Measurements from ENCODE around the gene JMJD1C. TPM values are rescaled to one million over a fixed set of nuclear protein-coding genes. Genes with fewer than 3 reads are reported as not detected.

JMJD1C gene
- total and polyA plus RNA-seq, 10 of the 15 experiments (the other 5 are each of a cell fraction or from before 2014, with no cell fraction given): 31.2 to 83.3 (median 49.5) TPM

- H3K79me2 ChIP-seq (ENCODE audit: control insufficient read depth, insufficient read depth, low read length): peaks cover 19% of the 10 kb centered on the region
- no peak overlapping the region for H3K4me3 ChIP-seq
- SMC1A ChIA-PET (ENCODE audit: uncharacterized antibody, unreplicated experiment): interaction anchor here (0.7 to 2.1 kb wide), 4 partner anchors 9 to 263 kb away, joined by 3 to 8 read pairs (median 4); partner anchors contain the start of gene JMJD1C
- DNase-seq (ENCODE audit: low read depth, low spot score) (no peak), FAIRE-seq (no peak), ATAC-seq (no peak)
- no peak overlapping the region for H2AFZ ChIP-seq (ENCODE audit: control insufficient read depth, low read depth, low read length)
- CTCF ChIA-PET: interaction anchor here (1.0 to 1.8 kb wide), 6 partner anchors 9 to 262 kb away, joined by 3 to 7 read pairs (median 4); partner anchors contain the start of gene JMJD1C
- RAD21 ChIA-PET (ENCODE audit: unreplicated experiment): interaction anchor here (1.2 kb wide), 1 partner anchor 290 kb away, joined by 4 read pairs; no protein-coding TSS in a partner anchor
- WGBS (ENCODE audit: insufficient coverage, insufficient replicate concordance, low lambda C conversion rate, missing lambda C conversion rate): 95% methylated on average over 2 of the region's 2 CpGs
- H3K27ac ChIP-seq (ENCODE audit: control insufficient read depth, insufficient read depth): no peak overlapping the region
- no peaks in the 10 kb centered on the region; a peak in 1 of 4 replicates for H3K36me3 ChIP-seq (ENCODE audit: control insufficient read depth in 2 of 2, insufficient read depth in 2 of 2, low read length in 1 of 2)
- POLR2A ChIA-PET: no interaction called here
- no peaks in the 10 kb centered on the region for H3K4me1 ChIP-seq (ENCODE audit: control insufficient read depth, insufficient read depth, low read length)
- in situ Hi-C loops (cut with MboI): no loop called here
- no TSS peak for BruUV-seq (replicated peaks)
- TF ChIP-seq ZNF687 (IDR thresholded peaks at IDR 0.05) (no peak), NR2F1 (conservative IDR thresholded peaks at IDR 0.05) (no peak), ZNF622 (IDR thresholded peaks at IDR 0.05) (no peak), POLR2AphosphoS5 (IDR thresholded peaks at IDR 0.05; ENCODE audit: low read length) (no peak), NBN (IDR thresholded peaks at IDR 0.05) (no peak), POLR2AphosphoS2 (IDR thresholded peaks at IDR 0.05; ENCODE audit: low read depth, low read length) (no peak), SREBF1 (IDR thresholded peaks at IDR 0.05; ENCODE audit: low read length) (no peak), STAT3 (IDR thresholded peaks at IDR 0.05; ENCODE audit: low read depth, low read length) (no peak), MTA2 (IDR thresholded peaks at IDR 0.05; ENCODE audit: low read depth) (no peak), KDM1A (IDR thresholded peaks at IDR 0.05; ENCODE audit: borderline replicate concordance) (no peak), ZZZ3 (IDR thresholded peaks at IDR 0.05; ENCODE audit: control insufficient read depth, insufficient read length, low read depth) (no peak), MAX (IDR thresholded peaks at IDR 0.05; ENCODE audit: low read depth, low read length) (no peak), EED (IDR thresholded peaks at IDR 0.05; ENCODE audit: low read depth) (no peak), HDGF (IDR thresholded peaks at IDR 0.05) (no peak), MTA3 (IDR thresholded peaks at IDR 0.05; ENCODE audit: borderline replicate concordance, low read length) (no peak), TCF3 (IDR thresholded peaks at IDR 0.05; ENCODE audit: borderline replicate concordance, insufficient read depth, low read depth, low read length) (no peak), ZNF592 (IDR thresholded peaks at IDR 0.05) (no peak), MYC (IDR thresholded peaks at IDR 0.05; ENCODE audit: insufficient read depth, insufficient read length, insufficient replicate concordance, low read length, severe bottlenecking) (no peak), PAX8 (IDR thresholded peaks at IDR 0.05) (no peak)
- intact Hi-C loops (cut with micrococcal nuclease; ENCODE audit: unreplicated experiment): no loop called here
- H3K4me2 ChIP-seq (ENCODE audit: control insufficient read depth, insufficient read depth): no peak overlapping the region
- H3K9ac ChIP-seq (ENCODE audit: control insufficient read depth, insufficient read depth, low read length): no peak overlapping the region
- no peaks in the 10 kb centered on the region for H4K20me1 ChIP-seq (ENCODE audit: control insufficient read depth, insufficient read depth)
- no peaks in the 10 kb centered on the region; the same call in 2 of the 3 replicates for H3K9me3 ChIP-seq (replicated peaks; ENCODE audit: control insufficient read depth, insufficient read depth, low read length)
- no peaks in the 10 kb centered on the region for H3K27me3 ChIP-seq (replicated peaks in 1 of 2; ENCODE audit: control insufficient read depth in 2 of 2, insufficient read depth in 2 of 2, low read length in 1 of 2)
Measured at GRCh38 chr10:63457594-63457993, 8.2 kb downstream of the JMJD1C start.

Data from GM12878 (cell line).